NT2/D1 (cell line): ENCODE results near the gene LIME1.

ENCODE experiments used
- DNase-seq: peaks from one replicate; pipeline ENCODE4 v3.0.0-alpha.2; 2011; ENCODE audit warnings: low read depth, low spot score
- H3K27me3 ChIP-seq: 2 replicates; pipeline ENCODE4 v1.6.0; 2011; ENCODE audit warnings: mild to moderate bottlenecking; ENCODE audit not compliant: insufficient read length, insufficient read depth
- H3K36me3 ChIP-seq: 2 replicates; pipeline ENCODE4 v1.6.1; 2011; ENCODE audit warnings: mild to moderate bottlenecking, low read length, mixed read lengths; ENCODE audit not compliant: insufficient read depth, insufficient read length
- H3K4me1 ChIP-seq: 2 replicates; pipeline ENCODE4 v1.5.1; 2011; ENCODE audit not compliant: insufficient read depth, insufficient read length
- H3K4me3 ChIP-seq: 2 replicates; pipeline ENCODE4 v1.5.1; 2011; ENCODE audit warnings: low read depth; ENCODE audit not compliant: insufficient read length
- H3K9ac ChIP-seq: 2 replicates; pipeline ENCODE4 v1.6.0; 2011; ENCODE audit warnings: low read depth; ENCODE audit not compliant: insufficient read length
- H3K9me3 ChIP-seq: 2 replicates; pipeline ENCODE4 v1.5.1; 2011; ENCODE audit warnings: mild to moderate bottlenecking, low read length; ENCODE audit not compliant: insufficient read depth
- SUZ12 ChIP-seq: IDR thresholded peaks from 2 replicates; pipeline ENCODE4 v1.6.1; 2011; ENCODE audit not compliant: insufficient read length, insufficient read depth; ENCODE audit errors: extremely low read depth
- YY1 ChIP-seq: IDR thresholded peaks from 2 replicates; pipeline ENCODE4 v1.6.1; 2011; ENCODE audit not compliant: insufficient read length, insufficient read depth
- ZNF274 ChIP-seq: IDR thresholded peaks from 2 replicates; pipeline ENCODE4 v1.6.1; 2011; ENCODE audit warnings: mild to moderate bottlenecking, low read depth, low read length

LIME1 gene, protein sequence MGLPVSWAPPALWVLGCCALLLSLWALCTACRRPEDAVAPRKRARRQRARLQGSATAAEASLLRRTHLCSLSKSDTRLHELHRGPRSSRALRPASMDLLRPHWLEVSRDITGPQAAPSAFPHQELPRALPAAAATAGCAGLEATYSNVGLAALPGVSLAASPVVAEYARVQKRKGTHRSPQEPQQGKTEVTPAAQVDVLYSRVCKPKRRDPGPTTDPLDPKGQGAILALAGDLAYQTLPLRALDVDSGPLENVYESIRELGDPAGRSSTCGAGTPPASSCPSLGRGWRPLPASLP

DNA sequence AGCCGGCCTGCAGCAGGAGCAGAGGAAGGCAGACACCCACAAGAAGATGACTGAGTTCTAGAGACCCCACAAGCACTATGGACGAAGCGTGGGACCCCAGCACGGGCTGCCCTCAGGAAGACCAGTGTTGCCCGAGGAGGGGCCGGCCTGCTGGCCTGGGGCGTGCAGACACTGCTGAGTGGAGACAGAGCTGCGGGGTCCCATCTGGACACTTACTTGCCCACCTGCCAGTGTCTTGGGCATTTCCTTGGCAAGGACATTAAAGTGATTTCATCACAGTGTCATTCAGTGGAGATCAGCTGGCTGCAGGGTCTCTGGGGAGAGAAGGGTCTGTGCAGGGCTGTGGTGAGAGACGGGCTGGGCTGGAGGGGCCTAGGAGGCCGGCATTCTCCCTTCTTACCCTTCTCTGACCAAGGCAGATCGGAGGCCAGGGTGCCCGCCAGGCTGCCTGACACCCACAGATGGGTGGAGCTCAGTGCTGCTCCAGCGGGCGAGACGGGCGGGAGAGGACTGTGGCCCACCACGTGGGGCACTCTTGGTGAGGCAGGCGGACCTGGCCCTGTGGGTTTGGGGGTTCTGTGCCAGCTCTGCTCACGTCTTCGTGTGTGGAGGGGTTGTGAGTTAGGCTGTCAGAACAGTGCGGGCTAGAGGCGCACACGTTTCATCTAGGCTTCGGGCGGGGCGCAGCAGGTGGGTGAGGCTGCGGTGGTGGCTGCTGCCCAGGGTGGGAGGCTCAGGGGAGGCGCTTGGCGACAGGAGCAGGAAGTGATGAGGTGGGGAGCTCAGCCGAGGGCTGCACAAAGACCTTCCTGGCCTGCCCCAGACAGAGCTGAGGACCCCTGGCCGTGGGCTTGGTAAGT is at the start of gene LIME1:
Gene LIME1 (plus strand): TSS at position 806 of the 860 bp plus-strand sequence. CDS start 886 bp downstream, outside the sequence.
- Histone ChIP-seq H3K4me3 (no peak within 1 kb of the TSS), H3K9ac (no peak within 1 kb of the TSS), H3K4me1 (peaks cover 12% of the 10 kb centered on the region), H3K36me3 (peaks cover 66% of the 10 kb centered on the region), H3K27me3 (no peaks in the 10 kb centered on the region), H3K9me3 (no peaks in the 10 kb centered on the region)
- no peak for TF ChIP-seq ZNF274
- TF ChIP-seq SUZ12: no peak
- TF ChIP-seq YY1: no peak
- no peak for DNase-seq

- TF ChIP-seq SUZ12: no peak
- no peak for TF ChIP-seq YY1
- no peak for TF ChIP-seq ZNF274
- no peak for DNase-seq
- Histone ChIP-seq H3K27me3 (no peaks in the 10 kb centered on the region), H3K4me1 (peaks cover 38% of the 10 kb centered on the region), H3K36me3 (peaks cover 43% of the 10 kb centered on the region), H3K9ac (peak overlapping the region; percentile 57), H3K9me3 (no peaks in the 10 kb centered on the region), H3K4me3 (no peak overlapping the region)
These were observed 48.9 kb upstream of the LIME1 start for GRCh38 chr20:63687419-63688178.

- Histone ChIP-seq H3K9me3 (no peaks in the 10 kb centered on the region), H3K4me3 (no peak overlapping the region), H3K4me1 (peaks cover 30% of the 10 kb centered on the region), H3K9ac (no peak overlapping the region), H3K36me3 (peaks cover 41% of the 10 kb centered on the region), H3K27me3 (no peaks in the 10 kb centered on the region)
- TF ChIP-seq ZNF274 (no peak), SUZ12 (no peak), YY1 (no peak)
- no peak for DNase-seq
These were observed 48.0 kb upstream of the LIME1 start for GRCh38 chr20:63688228-63689045.

- peaks cover 47% of the 10 kb centered on the region for H3K36me3 ChIP-seq
- H3K27me3 ChIP-seq: no peaks in the 10 kb centered on the region
- no peak overlapping the region for H3K9ac ChIP-seq
- TF ChIP-seq YY1: no peak
- no peak for TF ChIP-seq SUZ12
- no peak for TF ChIP-seq ZNF274
- H3K4me3 ChIP-seq: no peak overlapping the region
- peaks cover 29% of the 10 kb centered on the region for H3K4me1 ChIP-seq
- peaks cover 8% of the 10 kb centered on the region; the same call in 1 of the 2 replicates for H3K9me3 ChIP-seq
- DNase-seq: no peak
These were observed 47.1 kb upstream of the LIME1 start for GRCh38 chr20:63689046-63690002.

GRCh38 chr20:63690003-63690897 is 46.2 kb upstream of the LIME1 start:
- Histone ChIP-seq H3K4me3 (no peak overlapping the region), H3K9ac (no peak overlapping the region), H3K36me3 (peaks cover 55% of the 10 kb centered on the region), H3K4me1 (peaks cover 29% of the 10 kb centered on the region), H3K27me3 (no peaks in the 10 kb centered on the region), H3K9me3 (peaks cover 13% of the 10 kb centered on the region; the same call in 1 of the 2 replicates)
- TF ChIP-seq SUZ12 (no peak), ZNF274 (no peak), YY1 (no peak)
- no peak for DNase-seq
